ENCODE measurements around the gene SPATA31D4.
"Not testable (repeated sequence)": the region's sequence is repeated elsewhere in the genome, so short reads cannot be mapped to it uniquely, and the experiment has no call there.

Gene SPATA31D4

GRCh38 chr9:81928305-81928704 is at the start of gene SPATA31D4:
SPATA31D4 (plus strand) TSS chr9:81928428; CDS start chr9:81928514, 86 bp downstream.
- not testable (repeated sequence) for DNase-seq (ENCODE audit: low spot score)

DNA sequence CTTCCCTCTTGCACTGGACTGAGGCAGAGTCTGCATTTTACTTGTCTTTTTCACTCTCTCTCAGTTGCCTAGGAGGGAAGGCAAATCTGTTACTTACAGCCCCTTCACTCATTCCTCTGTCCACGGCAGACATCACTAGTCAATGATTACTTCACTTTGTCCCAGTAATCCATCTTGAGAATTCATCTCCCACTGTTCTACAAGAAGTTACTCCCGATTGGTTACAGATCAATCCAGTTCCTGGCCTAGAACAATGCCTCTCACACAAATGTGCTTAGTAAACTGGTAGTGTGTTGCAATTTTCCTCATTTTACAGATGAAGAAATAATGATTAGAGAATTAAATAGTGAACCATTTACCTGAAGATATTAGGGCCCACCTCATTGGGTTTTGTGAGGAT is 49.7 kb upstream of the SPATA31D4 start:
- DNase-seq (ENCODE audit: low spot score): no peak

DNA sequence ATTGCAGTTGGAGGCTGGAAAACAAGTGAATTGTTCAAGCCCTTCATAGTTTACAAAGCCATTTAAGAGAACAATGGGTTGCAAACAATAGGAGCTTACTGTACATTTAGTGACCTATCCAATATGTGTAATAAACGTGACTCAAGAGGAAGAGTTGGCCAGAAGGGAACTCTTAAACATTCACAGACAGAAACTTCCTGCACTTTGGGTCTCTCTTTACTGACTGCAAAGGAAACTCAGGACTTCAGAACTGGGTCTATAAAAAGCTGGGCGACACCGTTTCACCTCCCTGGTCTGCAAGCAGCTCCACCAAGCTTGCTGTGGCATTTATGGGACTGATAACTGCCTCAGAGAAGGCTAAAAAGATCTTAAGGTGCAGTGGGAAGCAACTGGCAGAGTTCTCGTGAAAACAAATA is 48.7 kb upstream of the SPATA31D4 start:
- no peak for DNase-seq (ENCODE audit: low spot score)

GRCh38 chr9:81885602-81886001 is 42.6 kb upstream of the SPATA31D4 start:
- DNase-seq (ENCODE audit: low spot score): no peak

DNA sequence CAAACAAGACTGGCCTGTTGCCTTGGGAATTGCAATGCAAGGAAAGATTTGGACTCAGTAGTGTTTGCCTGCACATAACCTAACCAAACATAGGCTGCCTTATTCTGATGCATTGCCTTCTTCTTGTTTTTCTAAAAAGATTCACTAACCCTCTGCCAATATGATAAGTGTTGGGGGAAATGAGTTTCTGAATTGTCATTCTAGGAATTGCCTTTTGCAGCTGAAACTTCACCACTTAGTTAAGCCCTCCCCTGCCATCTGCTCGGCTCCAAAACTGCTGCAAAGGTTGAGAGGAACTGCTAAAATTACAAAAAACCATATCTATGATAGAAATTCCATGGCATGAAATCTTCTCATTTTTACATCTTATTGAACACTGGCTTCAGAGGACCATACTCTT is 41.6 kb upstream of the SPATA31D4 start:
- DNase-seq (ENCODE audit: low spot score): no peak

DNA sequence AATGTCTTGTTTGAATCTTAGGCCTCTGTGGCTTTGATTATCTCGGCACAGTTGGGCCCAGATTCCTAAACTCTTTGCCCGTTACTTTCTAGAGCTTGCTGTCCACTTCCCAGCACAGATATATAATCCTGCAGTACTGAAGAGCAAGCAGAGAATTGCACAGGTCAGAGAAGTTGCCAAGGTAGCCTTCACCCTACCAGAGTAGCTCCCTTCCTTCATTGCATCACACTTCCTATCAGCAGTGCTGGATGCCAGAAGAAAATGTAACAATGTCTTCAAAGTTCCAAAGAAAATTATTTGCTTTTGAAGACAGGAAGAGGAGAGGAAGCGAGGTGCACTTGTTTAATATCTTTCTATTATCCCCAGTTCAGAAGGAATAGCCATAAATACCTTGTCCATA is 38.1 kb upstream of the SPATA31D4 start:
- no peak for DNase-seq (ENCODE audit: low spot score)

DNA sequence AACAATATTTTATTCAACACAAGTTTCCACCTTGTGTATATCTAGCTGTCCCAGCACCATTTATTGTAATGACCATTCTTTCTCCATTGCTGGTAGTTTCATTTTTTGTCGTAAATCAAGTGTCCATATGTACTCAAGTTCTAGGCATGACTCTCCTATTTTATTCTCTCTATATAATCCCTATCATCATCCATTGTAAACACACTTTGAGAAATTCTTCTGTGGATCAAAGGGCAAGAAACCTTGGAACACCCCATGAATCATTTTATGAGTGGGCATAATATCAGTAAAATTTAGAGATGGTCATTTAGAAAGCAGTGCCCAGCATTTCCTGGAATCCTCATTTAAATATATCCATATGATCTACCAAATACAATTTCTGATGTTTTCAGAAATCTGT is 35.8 kb upstream of the SPATA31D4 start:
- DNase-seq (ENCODE audit: low spot score): no peak

DNA sequence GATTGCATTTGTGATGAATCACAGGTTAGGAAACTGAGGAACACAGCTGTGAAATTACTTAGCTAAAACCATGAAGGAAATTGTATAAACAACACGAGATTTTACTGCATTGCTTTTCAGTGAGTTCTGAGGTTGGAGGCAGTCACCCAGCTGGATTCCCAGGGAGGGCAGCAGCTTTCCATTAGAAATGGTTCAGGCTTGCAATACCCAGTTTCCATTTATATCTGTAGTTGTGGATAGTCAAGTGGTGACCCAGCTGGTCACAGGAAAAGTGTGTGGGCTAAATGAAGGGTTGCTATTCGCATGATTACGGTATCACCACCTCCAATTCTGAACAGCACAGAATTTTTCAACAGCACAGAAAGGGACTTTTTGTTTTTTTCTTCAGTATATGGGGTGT is 34.3 kb upstream of the SPATA31D4 start:
- DNase-seq (ENCODE audit: low spot score): no peak

DNA sequence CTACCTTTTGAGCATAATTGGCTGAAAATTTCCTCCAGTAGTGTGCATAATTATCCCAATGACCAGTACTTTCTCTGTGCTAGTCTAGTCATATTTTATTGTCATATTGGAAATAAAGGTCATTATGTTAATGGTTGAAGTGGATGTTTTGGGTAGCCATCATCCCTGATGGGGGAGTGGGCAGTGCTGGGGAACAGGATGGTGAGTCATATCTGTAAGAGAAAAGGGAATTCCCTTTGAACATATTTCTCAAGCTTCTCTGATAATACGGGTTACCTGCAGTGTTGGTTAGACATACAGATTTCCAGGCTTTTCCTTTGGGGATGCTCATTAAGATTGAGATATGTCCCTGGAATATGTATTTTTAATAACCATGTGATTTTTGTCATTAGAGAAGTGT is 33.3 kb upstream of the SPATA31D4 start:
- DNase-seq (ENCODE audit: low spot score): no peak

DNA sequence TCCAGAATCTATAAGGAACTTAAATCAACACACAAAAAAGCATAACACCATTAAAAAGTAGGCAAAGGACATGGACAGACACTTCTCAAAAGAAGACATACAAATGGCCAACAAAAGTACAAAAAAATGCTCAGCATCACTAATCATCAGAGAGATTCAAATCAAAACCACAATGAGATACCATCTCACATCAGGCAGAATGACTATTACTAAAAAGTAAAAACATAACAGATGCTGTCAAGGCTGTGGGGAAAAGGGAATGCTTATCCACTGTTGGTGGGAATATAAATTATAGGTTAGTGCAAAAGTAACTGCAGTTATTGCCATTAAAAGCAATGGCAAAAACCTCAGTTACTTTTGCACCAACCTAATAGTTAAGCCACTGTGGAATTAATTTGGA is 32.2 kb upstream of the SPATA31D4 start:
- DNase-seq (ENCODE audit: low spot score): no peak

GRCh38 chr9:81898851-81899250 is 29.4 kb upstream of the SPATA31D4 start:
- DNase-seq (ENCODE audit: low spot score): no peak

DNA sequence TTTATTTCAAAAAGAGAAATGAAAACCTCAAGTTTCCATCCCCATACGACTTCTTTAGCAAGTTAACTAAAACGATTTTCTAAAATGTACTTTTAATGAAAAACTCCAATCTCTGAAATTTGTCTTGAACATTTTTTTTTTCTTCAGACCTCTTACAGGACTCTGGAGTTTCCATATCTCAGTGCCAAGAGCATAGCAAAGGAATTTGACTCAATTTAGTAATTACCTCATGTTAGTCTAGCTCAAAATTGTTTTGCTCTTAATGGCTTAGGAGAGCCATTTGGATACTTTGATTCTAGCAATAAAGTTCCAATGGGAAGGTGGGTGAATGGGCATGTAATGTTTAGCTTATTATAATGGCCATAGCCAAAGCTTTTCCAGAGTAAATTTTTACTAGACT is 26.0 kb upstream of the SPATA31D4 start:
- DNase-seq (ENCODE audit: low spot score): peak; percentile 40

GRCh38 chr9:81902626-81903025 is 25.6 kb upstream of the SPATA31D4 start:
- DNase-seq (ENCODE audit: low spot score): peak; percentile 35

GRCh38 chr9:81906671-81907070 is 21.6 kb upstream of the SPATA31D4 start:
- no peak for DNase-seq (ENCODE audit: low spot score)

- DNase-seq (ENCODE audit: low spot score): no peak
These were observed 16.1 kb upstream of the SPATA31D4 start for GRCh38 chr9:81912135-81912534.

GRCh38 chr9:81915801-81916505 is 12.3 kb upstream of the SPATA31D4 start:
- DNase-seq (ENCODE audit: low spot score): no peak

DNA sequence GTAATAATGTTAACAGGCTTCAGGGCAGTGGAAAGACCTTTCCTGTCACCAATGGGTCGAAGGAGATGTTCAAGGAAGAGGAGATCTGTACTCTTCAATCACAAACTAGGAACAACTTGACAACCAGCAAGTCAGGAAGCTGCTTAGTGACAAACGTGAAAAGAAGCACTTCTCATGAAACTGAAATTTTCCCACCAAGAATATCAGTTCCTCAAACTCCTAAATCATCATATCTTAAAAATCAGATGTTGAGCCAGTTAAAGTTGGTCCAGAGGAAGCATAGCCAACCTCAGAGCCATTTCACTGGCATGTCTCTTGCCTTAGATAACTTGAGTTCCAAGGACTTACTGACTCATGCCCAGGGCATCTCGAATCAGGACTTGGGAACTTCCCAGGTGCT is 9.7 kb upstream of the SPATA31D4 start:
- DNase-seq (ENCODE audit: low spot score): not testable (repeated sequence)

DNA sequence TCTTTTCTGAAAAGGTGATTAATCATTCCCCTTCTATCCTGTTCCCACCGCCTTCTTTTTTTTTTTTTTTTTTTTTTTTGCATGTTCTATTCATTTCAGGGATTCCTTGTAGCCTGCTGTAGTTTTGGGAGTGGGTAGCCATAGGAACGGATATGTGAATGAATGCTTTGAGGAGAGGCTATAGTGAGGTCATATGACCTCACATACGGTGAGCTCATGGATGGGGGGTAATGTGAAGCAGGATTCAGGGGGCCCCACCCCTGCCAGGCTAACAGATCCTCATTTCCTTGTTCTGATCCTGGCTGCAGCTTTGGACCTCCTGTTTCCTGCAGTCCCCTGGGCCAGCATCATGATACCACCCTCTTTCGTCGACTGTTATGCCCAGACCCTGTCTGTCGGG is 1.9 kb downstream of the SPATA31D4 start:
- DNase-seq (ENCODE audit: low spot score): not testable (repeated sequence)

- DNase-seq (ENCODE audit: low spot score): not testable (repeated sequence)
These were observed 5.3 kb downstream of the SPATA31D4 start for GRCh38 chr9:81933547-81933946.

- not testable (repeated sequence) for DNase-seq (ENCODE audit: low spot score)
These were observed 15.2 kb downstream of the SPATA31D4 start, which contains the start of gene SPATA31D3 for GRCh38 chr9:81943393-81943792. SPATA31D3 (plus strand) TSS chr9:81943500; CDS start chr9:81943586, 86 bp downstream.

GRCh38 chr9:81948650-81949049 is 20.4 kb downstream of the SPATA31D4 start:
- DNase-seq (ENCODE audit: low spot score): not testable (repeated sequence)

DNA sequence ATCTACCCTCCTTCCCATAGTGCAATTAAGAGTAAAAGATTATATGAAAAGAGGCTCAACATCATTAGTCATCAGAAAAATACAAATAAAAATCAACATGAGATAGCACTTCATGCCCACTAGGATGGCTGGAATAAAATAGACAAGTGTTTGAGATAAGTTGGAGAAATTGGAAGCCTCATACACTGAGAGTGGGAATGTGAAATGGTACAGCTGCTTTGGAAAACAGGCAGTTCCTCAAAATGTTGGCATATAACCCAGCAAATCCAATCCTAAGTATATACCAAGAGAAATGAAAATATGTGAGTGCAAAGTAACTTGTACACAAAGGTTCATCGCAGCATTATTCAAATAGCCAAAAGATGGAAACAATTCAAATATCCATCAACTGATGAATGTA is 24.9 kb downstream of the SPATA31D4 start:
- no peak for DNase-seq (ENCODE audit: low spot score)

DNA sequence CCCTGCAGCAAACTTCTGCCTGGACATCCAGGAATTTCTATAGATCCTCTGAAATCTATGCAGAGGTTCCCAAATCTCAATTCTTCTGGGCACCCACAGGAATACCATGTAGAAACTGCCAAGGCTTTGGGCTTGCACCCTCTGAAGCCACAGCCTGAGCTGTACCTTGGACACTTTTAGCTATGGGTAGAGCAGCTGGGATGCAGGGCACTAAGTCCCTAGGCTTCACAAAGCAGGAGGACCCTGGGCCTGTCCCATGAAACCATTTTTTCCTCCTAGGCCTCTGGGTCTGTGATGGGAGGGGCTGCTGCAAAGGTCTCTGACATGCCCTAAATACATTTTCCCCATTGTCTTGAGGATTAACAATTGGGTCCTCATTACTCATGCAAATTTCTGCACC is 27.4 kb downstream of the SPATA31D4 start:
- no peak for DNase-seq (ENCODE audit: low spot score)

Measured in GM03348 (cell line).